Measurements from ENCODE around the gene INF2. TPM values are rescaled to one million over a fixed set of nuclear protein-coding genes. Genes with fewer than 3 reads are reported as not detected.

Gene INF2
- total RNA-seq, 1 donor from 2014 or later, result 23.2 TPM

GRCh38 chr14:104734051-104734587, 44.7 kb downstream of the INF2 start:
- no peak for DNase-seq (ENCODE audit: low read depth in 2 of 2)

- no peak for DNase-seq (ENCODE audit: low read depth in 2 of 2)
These were observed 45.2 kb downstream of the INF2 start for GRCh38 chr14:104734601-104734990.

- DNase-seq (ENCODE audit: low read depth in 2 of 2), result peak in 1 of 2 donors; percentile 42
These were observed 45.8 kb downstream of the INF2 start for GRCh38 chr14:104734991-104735779.

GRCh38 chr14:104735830-104736642, 46.6 kb downstream of the INF2 start:
- DNase-seq (ENCODE audit: low read depth in 2 of 2), result peak; percentile 84 to 93

- no peak for DNase-seq (ENCODE audit: low read depth in 2 of 2)
These were observed 49.1 kb downstream of the INF2 start for GRCh38 chr14:104738375-104739019.

GRCh38 chr14:104739026-104739425, 49.6 kb downstream of the INF2 start:
- no peak for DNase-seq (ENCODE audit: low read depth in 2 of 2)

GRCh38 chr14:104739546-104740516, 50.4 kb downstream of the INF2 start:
- no peak for DNase-seq (ENCODE audit: low read depth in 2 of 2)

- no peak for DNase-seq (ENCODE audit: low read depth in 2 of 2)
These were observed 51.8 kb downstream of the INF2 start for GRCh38 chr14:104741108-104741802.

- DNase-seq (ENCODE audit: low read depth in 2 of 2), result no peak
These were observed 52.4 kb downstream of the INF2 start for GRCh38 chr14:104741803-104742251.

- no peak for DNase-seq (ENCODE audit: low read depth in 2 of 2)
These were observed 53.4 kb downstream of the INF2 start for GRCh38 chr14:104742586-104743455.

GRCh38 chr14:104743461-104744380, 54.3 kb downstream of the INF2 start:
- DNase-seq (ENCODE audit: low read depth in 2 of 2), result no peak

- no peak for DNase-seq (ENCODE audit: low read depth in 2 of 2)
These were observed 55.1 kb downstream of the INF2 start for GRCh38 chr14:104744484-104744883.

- no peak for DNase-seq (ENCODE audit: low read depth in 2 of 2)
These were observed 56.0 kb downstream of the INF2 start for GRCh38 chr14:104745431-104745830.

- DNase-seq (ENCODE audit: low read depth in 2 of 2), result no peak
These were observed 56.7 kb downstream of the INF2 start for GRCh38 chr14:104746071-104746545.

- DNase-seq (ENCODE audit: low read depth in 2 of 2), result no peak
These were observed 57.6 kb downstream of the INF2 start for GRCh38 chr14:104746934-104747481.

GRCh38 chr14:104747876-104748275, 58.5 kb downstream of the INF2 start:
- no peak for DNase-seq (ENCODE audit: low read depth in 2 of 2)

GRCh38 chr14:104749111-104749649, 59.8 kb downstream of the INF2 start:
- no peak for DNase-seq (ENCODE audit: low read depth in 2 of 2)
